Activated CD4-positive, alpha-beta T cell treated with anti-CD3 and anti-CD28 coated beads for 36 hours (primary cell): ENCODE results near the gene GTF2IRD1. TPM values are rescaled to one million over a fixed set of nuclear protein-coding genes. Genes with fewer than 3 reads are reported as not detected.

ENCODE experiments used
- ATAC-seq: fragments of 200-7000 bp; cut with Tn5 transposase; one replicate; pipeline ENCODE4 v1.10.0; 2021; ENCODE audit warnings: mild to moderate bottlenecking, moderate library complexity
- CTCF ChIA-PET: fragments of 350-600 bp; sonication (Branson Sonifier 250); formaldehyde crosslinking; loops from one replicate; lab custom pipeline; 2021; ENCODE audit warnings: antibody characterized with exemption; lab: Charles Lee
- POLR2A ChIA-PET: fragments of 350-600 bp; sonication (Branson Sonifier 250); formaldehyde crosslinking; loops from one replicate; lab custom pipeline; 2021; ENCODE audit warnings: antibody characterized with exemption, inconsistent platforms; lab: Charles Lee
- DNase-seq: peaks from one replicate; pipeline ENCODE4 v3.0.0-alpha.2; 2020
- H3K27ac Mint-ChIP-seq: one replicate; pipeline ENCODE4 v1.8.0; 2021; ENCODE audit warnings: mixed read lengths
- H3K27me3 Mint-ChIP-seq: one replicate; pipeline ENCODE4 v1.8.0; 2021; ENCODE audit warnings: mixed read lengths
- H3K36me3 Mint-ChIP-seq: one replicate; pipeline ENCODE4 v1.8.0; 2021; ENCODE audit warnings: low read depth, mixed read lengths
- H3K4me1 Mint-ChIP-seq: one replicate; pipeline ENCODE4 v1.8.0; 2021; ENCODE audit warnings: mixed read lengths
- H3K4me3 Mint-ChIP-seq: one replicate; pipeline ENCODE4 v1.8.0; 2021; ENCODE audit warnings: mild to moderate bottlenecking, moderate library complexity, mixed read lengths
- H3K9me3 Mint-ChIP-seq: one replicate; pipeline ENCODE4 v1.8.0; 2021; ENCODE audit warnings: low read depth, mixed read lengths
- intact Hi-C, 2 experiments: fragments of 100-400 bp; cut with DNase I in 1 of 2; cut with micrococcal nuclease in 1 of 2; formaldehyde crosslinking; loops; one replicate each; pipeline versions ENCODE4 v1.14.2 to v1.15.1; 2022 to 2024; cut with DNase I, micrococcal nuclease
- total RNA-seq, 2 experiments: library from RNA; stranded (reverse); gene quantifications; one replicate each; pipeline ENCODE4 v1.2.3, GENCODE V29; 2021

GTF2IRD1 gene
- total RNA-seq, 2 experiments from 2014 or later: 4.6 to 5.3 TPM

GRCh38 chr7:74585844-74586243 is 132.1 kb downstream of the GTF2IRD1 start:
- Mint-ChIP-seq H3K27me3 (no peaks in the 10 kb centered on the region), H3K4me1 (no peaks in the 10 kb centered on the region), H3K4me3 (no peak overlapping the region), H3K27ac (no peak overlapping the region), H3K9me3 (no peaks in the 10 kb centered on the region), H3K36me3 (no peaks in the 10 kb centered on the region)
- no peak for ATAC-seq
- intact Hi-C loops: no loop called here
- ChIA-PET POLR2A (no interaction called here), CTCF (interaction anchor here (1.1 kb wide), 1 partner anchor 16 kb away, joined by 3 read pairs; no protein-coding TSS in a partner anchor)
- no peak for DNase-seq

GRCh38 chr7:74586258-74587175 is 132.8 kb downstream of the GTF2IRD1 start:
- ChIA-PET POLR2A (no interaction called here), CTCF (interaction anchor here (0.5 to 1.1 kb wide), 3 partner anchors 9 to 17 kb away, joined by 3 to 4 read pairs (median 3); no protein-coding TSS in a partner anchor)
- H3K27me3 Mint-ChIP-seq: no peaks in the 10 kb centered on the region
- ATAC-seq (no peak), DNase-seq (no peak)
- H3K4me3 Mint-ChIP-seq: no peak overlapping the region
- no peak overlapping the region for H3K27ac Mint-ChIP-seq
- no peaks in the 10 kb centered on the region for H3K36me3 Mint-ChIP-seq
- H3K4me1 Mint-ChIP-seq: no peaks in the 10 kb centered on the region
- intact Hi-C loops: no loop called here
- H3K9me3 Mint-ChIP-seq: no peaks in the 10 kb centered on the region

DNA sequence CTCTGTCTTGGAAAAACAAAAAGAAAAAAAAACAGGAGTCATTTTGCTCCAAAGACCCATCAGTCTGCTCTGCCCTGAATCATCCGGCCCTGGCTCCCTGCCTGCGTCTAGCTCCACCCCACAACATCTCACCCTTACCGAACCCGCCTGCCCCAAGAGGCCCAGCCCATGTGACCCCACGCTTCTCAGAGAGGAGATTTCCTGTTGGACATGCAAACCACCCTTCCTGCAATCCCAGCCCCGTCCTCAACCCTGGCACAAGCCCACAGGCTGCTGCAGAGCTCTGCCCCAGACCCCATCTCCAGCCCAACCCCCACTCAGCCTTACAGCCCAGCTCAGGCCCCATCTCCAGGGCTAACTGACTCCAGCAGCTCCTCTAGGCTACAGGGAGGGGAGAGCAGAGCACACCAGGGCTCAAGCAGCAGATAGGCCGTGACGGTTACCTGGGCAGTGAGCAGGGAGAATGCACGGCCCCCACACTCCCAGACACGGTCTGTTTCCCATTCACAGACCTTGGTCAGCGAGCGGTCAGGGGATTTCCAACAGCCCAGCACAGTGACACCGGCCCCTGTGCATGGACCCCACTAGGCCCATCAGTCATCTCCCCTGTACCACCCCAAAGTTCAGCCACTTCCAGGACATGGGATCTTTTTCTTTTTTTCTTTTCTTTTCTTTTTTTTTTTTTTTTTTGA is 133.9 kb downstream of the GTF2IRD1 start:
- H3K27ac Mint-ChIP-seq: no peak overlapping the region
- H3K27me3 Mint-ChIP-seq: no peaks in the 10 kb centered on the region
- POLR2A ChIA-PET: no interaction called here
- H3K4me3 Mint-ChIP-seq: no peak overlapping the region
- no peaks in the 10 kb centered on the region for H3K9me3 Mint-ChIP-seq
- ATAC-seq: no peak
- DNase-seq: no peak
- intact Hi-C loops: no loop called here
- H3K4me1 Mint-ChIP-seq: no peaks in the 10 kb centered on the region
- CTCF ChIA-PET: interaction anchor here (0.5 to 0.7 kb wide), 2 partner anchors 10 to 11 kb away, joined by 3 to 4 read pairs; no protein-coding TSS in a partner anchor
- H3K36me3 Mint-ChIP-seq: no peaks in the 10 kb centered on the region

DNA sequence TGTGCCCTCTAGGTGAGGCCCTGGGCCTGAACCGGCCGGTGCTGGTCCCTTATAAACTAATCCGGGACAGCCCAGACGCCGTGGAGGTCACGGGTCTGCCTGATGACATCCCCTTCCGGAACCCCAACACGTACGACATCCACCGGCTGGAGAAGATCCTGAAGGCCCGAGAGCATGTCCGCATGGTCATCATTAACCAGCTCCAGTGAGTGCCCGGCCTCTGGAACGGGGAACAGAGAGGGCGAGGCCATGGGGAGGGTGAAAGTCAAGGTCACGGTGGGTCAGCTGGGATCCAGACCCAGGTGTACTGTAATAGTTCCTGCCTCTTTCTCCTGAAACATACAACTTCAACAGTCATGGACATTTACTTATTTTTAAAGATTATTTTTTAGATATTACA is 137.1 kb downstream of the GTF2IRD1 start:
- DNase-seq (no peak), ATAC-seq (no peak)
- H3K36me3 Mint-ChIP-seq: no peaks in the 10 kb centered on the region
- no peak overlapping the region for H3K4me3 Mint-ChIP-seq
- POLR2A ChIA-PET: no interaction called here
- intact Hi-C loops: no loop called here
- no peaks in the 10 kb centered on the region for H3K4me1 Mint-ChIP-seq
- no peak overlapping the region for H3K27ac Mint-ChIP-seq
- CTCF ChIA-PET: no interaction called here
- H3K27me3 Mint-ChIP-seq: no peaks in the 10 kb centered on the region
- H3K9me3 Mint-ChIP-seq: no peaks in the 10 kb centered on the region

DNA sequence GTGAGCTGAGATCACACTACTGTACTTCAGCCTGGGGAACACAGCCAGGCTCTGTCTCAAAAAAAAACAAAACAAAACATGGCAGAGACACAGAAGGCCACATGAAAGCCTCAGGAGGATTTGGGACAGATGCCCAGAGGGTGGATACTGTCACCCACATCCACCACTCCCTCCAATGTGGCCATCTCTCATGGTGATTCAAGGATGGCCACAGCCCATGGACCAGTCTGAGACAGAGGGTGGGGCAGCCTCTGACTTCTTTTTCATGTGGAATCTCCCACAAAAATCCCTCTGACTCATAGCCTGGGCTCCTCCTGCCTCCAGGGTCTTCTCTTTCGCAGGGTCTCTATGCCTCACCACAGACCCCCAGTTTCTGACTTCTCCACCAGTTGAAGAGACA is 144.9 kb downstream of the GTF2IRD1 start:
- Mint-ChIP-seq H3K27ac (no peak overlapping the region), H3K36me3 (no peaks in the 10 kb centered on the region), H3K4me3 (no peak overlapping the region), H3K9me3 (no peaks in the 10 kb centered on the region), H3K27me3 (no peaks in the 10 kb centered on the region), H3K4me1 (peaks cover 9% of the 10 kb centered on the region)
- ChIA-PET CTCF (interaction anchor here (0.8 kb wide), 1 partner anchor 11 kb away, joined by 4 read pairs; no protein-coding TSS in a partner anchor), POLR2A (no interaction called here)
- DNase-seq (no peak), ATAC-seq (peak; percentile 25)
- intact Hi-C loops: no loop called here

DNA sequence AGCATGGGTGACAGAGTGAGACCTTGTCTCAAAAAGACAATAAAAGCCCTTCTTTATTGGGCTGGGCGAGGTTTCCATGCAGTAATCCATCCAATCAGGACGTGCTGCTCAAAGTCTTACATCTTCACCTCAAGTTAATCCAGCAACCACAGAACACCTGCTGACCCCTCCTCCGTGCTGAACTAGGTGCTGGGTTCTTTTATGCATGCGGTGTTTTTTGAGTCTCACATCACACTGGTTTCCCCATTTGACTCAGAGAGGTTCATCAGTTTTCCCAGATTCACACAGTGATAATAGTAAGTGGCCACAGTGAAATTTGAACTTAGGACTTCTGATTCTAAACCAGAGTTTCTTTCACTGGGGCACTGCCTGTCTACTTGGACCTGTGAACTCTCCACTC is 145.5 kb downstream of the GTF2IRD1 start:
- H3K27ac Mint-ChIP-seq: no peak overlapping the region
- peak; percentile 81 for ATAC-seq
- ChIA-PET POLR2A (no interaction called here), CTCF (no interaction called here)
- no peak overlapping the region for H3K4me3 Mint-ChIP-seq
- H3K4me1 Mint-ChIP-seq: peaks cover 9% of the 10 kb centered on the region
- no peaks in the 10 kb centered on the region for H3K27me3 Mint-ChIP-seq
- H3K36me3 Mint-ChIP-seq: no peaks in the 10 kb centered on the region
- peak; percentile 42 for DNase-seq
- intact Hi-C loops: no loop called here
- H3K9me3 Mint-ChIP-seq: no peaks in the 10 kb centered on the region

DNA sequence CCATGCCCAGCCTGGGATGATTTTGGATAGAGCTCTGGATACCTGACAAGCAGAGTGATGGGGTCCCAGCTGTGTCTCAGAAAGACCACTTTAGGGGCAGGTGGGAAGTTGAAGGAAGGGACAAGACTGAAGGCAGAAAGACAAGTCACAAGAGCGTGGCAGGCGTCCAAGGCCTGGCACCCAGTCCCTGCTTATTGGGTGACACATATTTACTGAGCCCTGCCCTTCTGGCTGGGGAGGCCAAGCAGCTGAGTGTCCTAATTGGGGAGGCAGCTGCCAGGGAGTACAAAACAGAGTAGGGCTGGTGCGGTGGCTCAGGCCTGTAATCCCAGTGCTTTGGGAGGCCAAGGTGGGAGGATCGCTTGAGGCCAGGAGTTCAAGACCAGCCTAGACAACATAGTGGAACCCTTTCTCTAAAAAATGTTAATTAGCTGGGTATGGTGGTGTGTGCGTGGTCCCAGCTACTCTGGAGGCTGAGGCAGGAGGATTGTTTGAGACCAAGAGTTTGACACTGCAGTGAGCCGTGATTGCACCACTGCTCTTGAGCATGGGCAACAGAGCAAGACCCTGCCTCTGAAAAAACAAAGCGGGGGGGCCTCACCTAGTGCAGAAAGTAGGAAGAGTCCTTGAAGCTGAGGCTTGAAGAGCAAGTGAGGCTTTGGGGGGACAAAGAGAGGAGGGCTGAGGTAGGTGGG is 150.8 kb downstream of the GTF2IRD1 start:
- CTCF ChIA-PET: interaction anchor here (1.1 kb wide), 1 partner anchor 13 kb away, joined by 3 read pairs; no protein-coding TSS in a partner anchor
- peaks cover 8% of the 10 kb centered on the region for H3K4me1 Mint-ChIP-seq
- no peaks in the 10 kb centered on the region for H3K9me3 Mint-ChIP-seq
- no peaks in the 10 kb centered on the region for H3K36me3 Mint-ChIP-seq
- ATAC-seq (no peak), DNase-seq (no peak)
- H3K27me3 Mint-ChIP-seq: no peaks in the 10 kb centered on the region
- intact Hi-C loops: loop anchor here in 1 of 2 experiments (5.0 kb wide), 1 partner anchor 53 kb away; the partner anchor contains the start of gene GTF2I
- no peak overlapping the region for H3K4me3 Mint-ChIP-seq
- POLR2A ChIA-PET: interaction anchor here (1.3 kb wide), 1 partner anchor 8 kb away, joined by 3 read pairs; no protein-coding TSS in a partner anchor
- H3K27ac Mint-ChIP-seq: no peak overlapping the region

- H3K27me3 Mint-ChIP-seq: no peaks in the 10 kb centered on the region
- peak overlapping the region; percentile 62 for H3K4me3 Mint-ChIP-seq
- H3K4me1 Mint-ChIP-seq: peaks cover 8% of the 10 kb centered on the region
- peak; percentile 89 for ATAC-seq
- intact Hi-C loops: loop anchor here in 1 of 2 experiments (2.0 kb wide), 1 partner anchor 44 kb away; no protein-coding TSS in a partner anchor
- H3K36me3 Mint-ChIP-seq: no peaks in the 10 kb centered on the region
- peak overlapping the region; percentile 51 for H3K27ac Mint-ChIP-seq
- H3K9me3 Mint-ChIP-seq: no peaks in the 10 kb centered on the region
- peak; percentile 72 for DNase-seq
- POLR2A ChIA-PET: no interaction called here
- CTCF ChIA-PET: no interaction called here
These were observed 152.6 kb downstream of the GTF2IRD1 start for GRCh38 chr7:74606101-74606908.

DNA sequence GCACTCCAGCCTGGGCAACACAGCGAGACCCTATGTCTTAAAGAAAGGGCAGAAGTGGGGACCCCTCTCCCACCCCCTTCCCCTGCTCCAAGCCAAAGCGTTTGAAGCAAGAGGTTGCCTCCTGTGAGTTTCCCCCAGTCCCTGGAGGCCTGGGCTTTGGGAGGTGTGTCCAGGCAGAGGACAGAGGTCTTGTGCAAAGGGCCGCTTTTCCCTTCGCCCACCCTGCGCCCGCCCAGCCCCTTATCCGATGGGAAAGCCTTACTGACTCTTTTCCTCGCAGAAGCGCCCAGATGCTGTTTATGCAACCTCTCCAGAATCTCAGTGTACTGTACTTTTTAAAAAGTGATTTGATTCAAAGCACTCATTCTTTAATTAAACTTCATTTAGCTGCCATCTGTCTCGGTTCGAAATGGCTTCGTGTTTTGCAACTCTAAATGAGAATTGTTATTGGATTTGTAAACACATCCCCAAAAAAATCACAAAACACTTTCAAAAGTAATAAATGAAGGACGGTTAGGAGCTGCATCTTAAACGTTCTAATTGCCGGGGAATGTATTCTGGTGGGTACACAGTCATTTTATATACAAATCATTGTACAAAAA is 153.3 kb downstream of the GTF2IRD1 start:
- Mint-ChIP-seq H3K9me3 (no peaks in the 10 kb centered on the region), H3K27me3 (no peaks in the 10 kb centered on the region), H3K36me3 (no peaks in the 10 kb centered on the region), H3K4me1 (peaks cover 8% of the 10 kb centered on the region), H3K4me3 (peak overlapping the region; percentile 62), H3K27ac (no peak overlapping the region)
- POLR2A ChIA-PET: no interaction called here
- ATAC-seq: no peak
- CTCF ChIA-PET: no interaction called here
- no peak for DNase-seq
- intact Hi-C loops: loop anchor here in 1 of 2 experiments (2.0 kb wide), 1 partner anchor 44 kb away; no protein-coding TSS in a partner anchor
